ENCODE measurements around the gene PHKA2.
"Not testable (repeated sequence)": the region's sequence is repeated elsewhere in the genome, so short reads cannot be mapped to it uniquely, and the experiment has no call there.

The PHKA2 gene

GRCh38 chrX:18983666-18984380 lies at the start of gene PHKA2:
TSS of gene PHKA2 (minus strand) at chrX:18984114. CDS start at chrX:18983932, 182 bp downstream.
- peak; percentile 68 for DNase-seq

- no peak for DNase-seq
Measured at GRCh38 chrX:19030805-19031204, 46.9 kb upstream of the PHKA2 start.

GRCh38 chrX:19028560-19028959 lies 44.6 kb upstream of the PHKA2 start:
- DNase-seq: no peak

GRCh38 chrX:19024366-19024765 lies 40.5 kb upstream of the PHKA2 start:
- DNase-seq: no peak

GRCh38 chrX:19019996-19020395 lies 36.1 kb upstream of the PHKA2 start:
- no peak for DNase-seq

- DNase-seq: no peak
Measured at GRCh38 chrX:19017271-19017670, 33.4 kb upstream of the PHKA2 start.

- not testable (repeated sequence) for DNase-seq
Measured at GRCh38 chrX:19016614-19017013, 32.7 kb upstream of the PHKA2 start.

- no peak for DNase-seq
Measured at GRCh38 chrX:19007868-19008267, 24.0 kb upstream of the PHKA2 start.

GRCh38 chrX:19007011-19007410 lies 23.1 kb upstream of the PHKA2 start:
- DNase-seq: no peak

GRCh38 chrX:19005909-19006308 lies 22.0 kb upstream of the PHKA2 start:
- no peak for DNase-seq

GRCh38 chrX:19003756-19004155 lies 19.8 kb upstream of the PHKA2 start:
- DNase-seq: no peak

GRCh38 chrX:18998653-18999052 lies 14.7 kb upstream of the PHKA2 start:
- DNase-seq: no peak

- DNase-seq: no peak
Measured at GRCh38 chrX:18997916-18998315, 14.0 kb upstream of the PHKA2 start.

GRCh38 chrX:18996536-18996935 lies 12.6 kb upstream of the PHKA2 start:
- DNase-seq: no peak

- DNase-seq: no peak
Measured at GRCh38 chrX:18995221-18995620, 11.3 kb upstream of the PHKA2 start.

GRCh38 chrX:18994713-18995112 lies 10.8 kb upstream of the PHKA2 start:
- no peak for DNase-seq

GRCh38 chrX:18992829-18993228 lies 8.9 kb upstream of the PHKA2 start:
- no peak for DNase-seq

GRCh38 chrX:18985186-18985435 lies 1.2 kb upstream of the PHKA2 start:
- DNase-seq: no peak

- DNase-seq: peak; percentile 86
Measured at GRCh38 chrX:18984381-18985185, 669 bp upstream of the PHKA2 start.

GRCh38 chrX:18981124-18981807 lies 2.6 kb downstream of the PHKA2 start:
- DNase-seq: no peak

- not testable (repeated sequence) for DNase-seq
Measured at GRCh38 chrX:18980262-18980661, 3.7 kb downstream of the PHKA2 start.

- DNase-seq: no peak
Measured at GRCh38 chrX:18974993-18975392, 8.9 kb downstream of the PHKA2 start.

GRCh38 chrX:18973527-18974192 lies 10.3 kb downstream of the PHKA2 start:
- no peak for DNase-seq

- no peak for DNase-seq
Measured at GRCh38 chrX:18971506-18971905, 12.4 kb downstream of the PHKA2 start.
